ENCODE measurements around the gene EEIG1. TPM values are rescaled to one million over a fixed set of nuclear protein-coding genes. Genes with fewer than 3 reads are reported as not detected.

Gene EEIG1
- total and polyA plus RNA-seq, 9 of the 15 experiments (the other 6 are each of a cell fraction or from before 2014, with no cell fraction given), result 0.17 to 16.7 (median 3.6) TPM

GRCh38 chr9:127937388-127938297 lies 43.1 kb downstream of the EEIG1 start, which contains the start of gene DPM2 (continued):
- TF ChIP-seq NCOR1 (IDR thresholded peaks at IDR 0.05) (no peak), ERF (CRISPR knock-in tag; IDR thresholded peaks at IDR 0.05) (no peak), ZNF407 (IDR thresholded peaks at IDR 0.05; ENCODE audit: low read depth) (no peak), E2F1 (CRISPR knock-in tag; IDR thresholded peaks at IDR 0.05) (peak; percentile 54; the same call in 1 of the 2 replicates), KLF16 (IDR thresholded peaks at IDR 0.05) (no peak), PTBP1 (IDR thresholded peaks at IDR 0.05; ENCODE audit: low read depth, low read length) (0 out of 2 replicates have a peak, but pooled peaks have one; percentile 60), CBX1 (IDR thresholded peaks at IDR 0.05; ENCODE audit: low read depth) (peak; percentile 98), CBFA2T2 (conservative IDR thresholded peaks at IDR 0.05) (no peak), IRF9 (tag; IDR thresholded peaks at IDR 0.05) (no peak), ZBTB2 (IDR thresholded peaks at IDR 0.05) (no peak), HNRNPUL1 (IDR thresholded peaks at IDR 0.05; ENCODE audit: low read length) (no peak), CREM (IDR thresholded peaks at IDR 0.05; ENCODE audit: low read depth) (peak; percentile 91), SMAD2 (IDR thresholded peaks at IDR 0.05; ENCODE audit: low read depth, low read length) (no peak)

All from K562 (cell line).